H1 (cell line): ENCODE measurements around the gene PARD3. TPM values are rescaled to one million over a fixed set of nuclear protein-coding genes. Genes with fewer than 3 reads are reported as not detected.

Experiments used
- CHD7 ChIP-seq: fragments of 300-600 bp; sonication (generic); IDR thresholded peaks from 2 replicates; pipeline ENCODE4 v1.7.1; 2012; ENCODE audit warnings: low read length, moderate library complexity, mild to moderate bottlenecking, inconsistent platforms; ENCODE audit not compliant: insufficient replicate concordance
- polyA plus RNA-seq, 7 experiments: library from polyadenylated mRNA; depleted of rRNA in 3 of 7; stranded (reverse) in 5 of 7; unstranded in 2 of 7; fragments of >200 nt in 5 of 7; fragments of 200-250 nt in 2 of 7; gene quantifications; 1 replicate in 5 of 7; 2 replicates in 1 of 7; 4 replicates in 1 of 7; pipeline versions ENCODE4 v1.2.1 to v1.2.3, GENCODE V29; 2011 to 2013; ENCODE audit warnings: missing spikeins in 2 of 7, mixed read lengths in 2 of 7
- total RNA-seq: library from RNA; stranded (reverse); fragmentation: NEBNext Ultra II Directional; extraction: Animal tissue kit (Norgen Biotek cat#: 25700); gene quantifications from 2 replicates; pipeline ENCODE4 v1.2.1, GENCODE V29; 2021

Gene PARD3
- total and polyA plus RNA-seq, 2 of the 8 experiments (the other 6 are each of a cell fraction or from before 2014, with no cell fraction given): 19.7 to 49.1 TPM

- no peak for TF ChIP-seq CHD7
These were observed 230.9 kb downstream of the PARD3 start (continued) for GRCh38 chr10:34584164-34584563.
